ENCODE data around the gene SRL.

GRCh38 chr16:4194661-4195060 lies 47.2 kb downstream of the SRL start:
- TF ChIP-seq ATF1 (CRISPR knock-in tag; IDR thresholded peaks at IDR 0.05) (no peak), ASH2L (IDR thresholded peaks at IDR 0.05; ENCODE audit: insufficient read length, low read depth, low read length) (no peak), POLR2AphosphoS5 (IDR thresholded peaks at IDR 0.05; ENCODE audit: low read depth, low read length) (no peak), KDM5A (IDR thresholded peaks at IDR 0.05; ENCODE audit: borderline replicate concordance, low read length) (no peak), CENPX (CRISPR knock-in tag; IDR thresholded peaks at IDR 0.05) (no peak), RNF219 (CRISPR knock-in tag; IDR thresholded peaks at IDR 0.05) (no peak), ARID5B (CRISPR knock-in tag; IDR thresholded peaks at IDR 0.05) (no peak), ZNF362 (CRISPR knock-in tag; IDR thresholded peaks at IDR 0.05; ENCODE audit: borderline replicate concordance) (no peak)

Measured in HepG2 (cell line).